HCT116 (cell line): ENCODE results near the gene SH2D1A. TPM values are rescaled to one million over a fixed set of nuclear protein-coding genes. Genes with fewer than 3 reads are reported as not detected.
"Not testable (repeated sequence)": the region's sequence is repeated elsewhere in the genome, so short reads cannot be mapped to it uniquely, and the experiment has no call there.

Source experiments
- ATAC-seq: fragments of 200-7000 bp; cut with Tn5 transposase; 2 replicates; pipeline ENCODE4 v1.9.1; 2020; ENCODE audit warnings: mild to moderate bottlenecking, moderate library complexity
- BruUV-seq: library from RNA; stranded (reverse); fragments of 400-500 nt; replicated peaks from 2 replicates; lab custom pipeline; 2021; lab: Mats Ljungman, UMichigan
- CTCF ChIA-PET: fragments of 300-600 bp; sonication (Branson Sonifier 250); formaldehyde crosslinking; loops from one replicate; lab custom pipeline; 2021; ENCODE audit warnings: antibody characterized with exemption; lab: Charles Lee
- POLR2A ChIA-PET: fragments of 300-600, 350-600 bp; sonication (Branson Sonifier 250); formaldehyde crosslinking; loops from one replicate; lab custom pipeline; 2021; ENCODE audit warnings: antibody characterized with exemption; lab: Charles Lee
- RAD21 ChIA-PET, 2 experiments: fragments of 300-600 bp; sonication (Branson Sonifier 250); formaldehyde crosslinking; loops; one replicate each; lab custom pipeline; 2023; ENCODE audit warnings: low total read pairs in 2 of 2; ENCODE audit not compliant: uncharacterized antibody in 2 of 2, unreplicated experiment in 2 of 2, low non-redundant PET in 1 of 2; lab: Charles Lee
- DNase-seq: peaks from one replicate; pipeline ENCODE4 v3.0.0-alpha.2; 2010; ENCODE audit warnings: low read depth, low spot score
- H2AFZ ChIP-seq: fragments of 200-600 bp; shearing (Covaris generic), sonication (generic); 2 replicates; pipeline ENCODE4 v1.6.1; 2017; ENCODE audit warnings: low read depth, mixed run types, mixed read lengths, antibody characterized with exemption, low read length; ENCODE audit not compliant: poor library complexity, severe bottlenecking
- H3K27ac ChIP-seq: 2 replicates; pipeline ENCODE4 v1.5.1; 2012; ENCODE audit warnings: low read depth, low read length
- H3K27me3 ChIP-seq: fragments of 200-600 bp; sonication (generic); 2 replicates; pipeline ENCODE4 v1.6.1; 2016; ENCODE audit warnings: mixed run types, low read length, mixed read lengths; ENCODE audit not compliant: insufficient read depth
- H3K36me3 ChIP-seq, 2 experiments: fragments of 200-500 bp in 1 of 2; fragments of 200-600 bp in 1 of 2; sonication (Bioruptor generic) in 1 of 2; sonication (generic) in 1 of 2; 2 replicates each; pipeline versions ENCODE4 v1.5.1 to v1.6.1; 2014 to 2016; ENCODE audit warnings: low read length in 2 of 2, inconsistent platforms in 1 of 2, mixed read lengths in 1 of 2, mixed run types in 1 of 2; ENCODE audit not compliant: insufficient read depth in 2 of 2, control insufficient read depth in 1 of 2
- H3K4me1 ChIP-seq, 2 experiments: fragments of 200-600 bp in 1 of 2; sonication (generic) in 1 of 2; 2 replicates each; pipeline versions ENCODE4 v1.5.1 to v1.6.1; 2012 to 2017; ENCODE audit warnings: low read length in 2 of 2, inconsistent platforms in 1 of 2, mild to moderate bottlenecking in 1 of 2, mixed read lengths in 1 of 2, mixed run types in 1 of 2, moderate library complexity in 1 of 2; ENCODE audit not compliant: insufficient read depth in 2 of 2, control insufficient read depth in 1 of 2
- H3K4me2 ChIP-seq: fragments of 200-600 bp; sonication (generic); 2 replicates; pipeline ENCODE4 v1.6.1; 2017; ENCODE audit warnings: mixed run types, low read length, mixed read lengths
- H3K4me3 ChIP-seq, 2 experiments: fragments of 200-600 bp in 1 of 2; sonication (generic) in 1 of 2; replicated peaks in 1 of 2; 2 replicates each; pipeline ENCODE4 v1.5.1; 2011 to 2016; ENCODE audit warnings: low read length in 2 of 2, control low read depth in 1 of 2, low read depth in 1 of 2, mild to moderate bottlenecking in 1 of 2, mixed read lengths in 1 of 2, mixed run types in 1 of 2
- H3K79me2 ChIP-seq: fragments of 200-600 bp; sonication (generic); 2 replicates; pipeline ENCODE4 v1.6.1; 2017; ENCODE audit warnings: mild to moderate bottlenecking, mixed run types, low read length, moderate library complexity, mixed read lengths; ENCODE audit not compliant: insufficient read depth
- H3K9ac ChIP-seq: fragments of 200-600 bp; sonication (generic); 2 replicates; pipeline ENCODE4 v1.6.1; 2016; ENCODE audit warnings: low read length, mixed read lengths
- H3K9me2 ChIP-seq: fragments of 200-600 bp; sonication (generic), shearing (Covaris generic); 2 replicates; pipeline ENCODE4 v1.6.1; 2017; ENCODE audit warnings: mixed run types, mild to moderate bottlenecking, moderate library complexity; ENCODE audit not compliant: insufficient read depth
- H3K9me3 ChIP-seq, 2 experiments: fragments of 200-500 bp in 1 of 2; fragments of 200-600 bp in 1 of 2; sonication (Bioruptor generic) in 1 of 2; sonication (generic) in 1 of 2; 2 replicates each; pipeline ENCODE4 v1.6.1; 2014 to 2017; ENCODE audit warnings: low read length in 2 of 2, mixed read lengths in 2 of 2, inconsistent platforms in 1 of 2, low read depth in 1 of 2, mild to moderate bottlenecking in 1 of 2, mixed run types in 1 of 2, moderate library complexity in 1 of 2; ENCODE audit not compliant: control insufficient read depth in 1 of 2, insufficient read depth in 1 of 2
- H4K20me1 ChIP-seq: fragments of 200-600 bp; sonication (generic), shearing (Covaris generic); 2 replicates; pipeline ENCODE4 v1.6.1; 2017; ENCODE audit warnings: mixed run types, mild to moderate bottlenecking, moderate library complexity; ENCODE audit not compliant: insufficient read depth
- CEBPB ChIP-seq: IDR thresholded peaks from 2 replicates; pipeline ENCODE4 v1.6.1; 2012; ENCODE audit warnings: low read depth
- EZH2 ChIP-seq: fragments of 200-600 bp; sonication (generic); IDR thresholded peaks from 2 replicates; pipeline ENCODE4 v1.6.1; 2017; ENCODE audit warnings: antibody characterized with exemption, mixed run types
- FOSL1 ChIP-seq: IDR thresholded peaks from 2 replicates; pipeline ENCODE4 v1.6.1; 2012; ENCODE audit warnings: low read depth
- SP1 ChIP-seq: IDR thresholded peaks from 2 replicates; pipeline ENCODE4 v1.6.1; 2012; ENCODE audit warnings: low read depth
- YY1 ChIP-seq: IDR thresholded peaks from 2 replicates; pipeline ENCODE4 v1.6.1; 2011; ENCODE audit warnings: low read length, low read depth, moderate library complexity, mild to moderate bottlenecking; ENCODE audit not compliant: insufficient replicate concordance; ENCODE audit errors: extremely low read depth
- intact Hi-C: fragments of 100-400 bp; cut with micrococcal nuclease; formaldehyde crosslinking; loops from 2 replicates; pipeline ENCODE4 v1.10.0; 2022
- total RNA-seq: library from RNA; stranded (reverse); gene quantifications from one replicate; pipeline ENCODE4 v1.2.1, GENCODE V29; 2021; ENCODE audit not compliant: unreplicated experiment
- TF ChIP-seq, protein P1 (sequence below), 3 experiments: fragments of 200-600 bp in 1 of 3; sonication (generic) in 1 of 3; IDR thresholded peaks in 2 of 3; conservative IDR thresholded peaks in 1 of 3; 2 replicates each; pipeline ENCODE4 v1.5.1; 2012 to 2017; ENCODE audit warnings: low read depth in 2 of 3, low read length in 2 of 3, antibody characterized with exemption in 1 of 3, borderline replicate concordance in 1 of 3, control low read depth in 1 of 3, mild to moderate bottlenecking in 1 of 3, mixed read lengths in 1 of 3, mixed run types in 1 of 3, moderate library complexity in 1 of 3; ENCODE audit not compliant: insufficient read depth in 1 of 3

The SH2D1A gene
- total RNA-seq, 1 experiment from 2014 or later = 0.15 TPM

DNA sequence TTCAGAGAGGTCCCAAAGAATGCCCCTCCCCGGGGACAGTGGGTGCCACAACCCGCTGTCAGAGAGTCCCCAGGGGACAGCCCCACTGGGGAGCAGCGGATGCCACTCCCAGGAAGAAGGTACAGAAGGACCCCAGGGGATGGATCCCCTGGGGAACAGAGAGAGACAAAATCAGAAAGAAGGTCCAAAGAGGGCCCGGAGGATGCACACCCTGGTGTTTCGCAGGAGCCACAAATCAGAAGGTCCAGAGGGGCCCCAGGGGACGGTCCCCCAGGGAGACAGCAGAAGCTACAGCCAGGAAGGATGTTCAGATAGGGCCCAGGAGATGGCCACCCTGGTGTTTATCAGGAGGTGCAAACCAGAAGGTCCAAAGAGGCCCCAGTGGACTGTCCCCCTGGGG is 12.5 kb upstream of the SH2D1A start:
- Histone ChIP-seq H2AFZ (no peak overlapping the region), H3K4me1 (no peaks in the 10 kb centered on the region), H3K79me2 (no peaks in the 10 kb centered on the region), H3K4me2 (no peak overlapping the region), H3K36me3 (no peaks in the 10 kb centered on the region), H3K4me3 (no peak overlapping the region), H4K20me1 (no peaks in the 10 kb centered on the region), H3K27me3 (no peaks in the 10 kb centered on the region; the same call in 1 of the 2 replicates), H3K27ac (no peak overlapping the region), H3K9me3 (no peaks in the 10 kb centered on the region), H3K9ac (no peak overlapping the region), H3K9me2 (no peaks in the 10 kb centered on the region)
- RAD21 ChIA-PET = no interaction called here
- intact Hi-C loops = no loop called here
- ATAC-seq (no peak), DNase-seq (no peak)
- POLR2A ChIA-PET = no interaction called here
- no TSS peak for BruUV-seq
- TF ChIP-seq SP1 (no peak), YY1 (no peak), CEBPB (no peak), FOSL1 (no peak), EZH2 (no peak)
- TF ChIP-seq, protein P1, sequence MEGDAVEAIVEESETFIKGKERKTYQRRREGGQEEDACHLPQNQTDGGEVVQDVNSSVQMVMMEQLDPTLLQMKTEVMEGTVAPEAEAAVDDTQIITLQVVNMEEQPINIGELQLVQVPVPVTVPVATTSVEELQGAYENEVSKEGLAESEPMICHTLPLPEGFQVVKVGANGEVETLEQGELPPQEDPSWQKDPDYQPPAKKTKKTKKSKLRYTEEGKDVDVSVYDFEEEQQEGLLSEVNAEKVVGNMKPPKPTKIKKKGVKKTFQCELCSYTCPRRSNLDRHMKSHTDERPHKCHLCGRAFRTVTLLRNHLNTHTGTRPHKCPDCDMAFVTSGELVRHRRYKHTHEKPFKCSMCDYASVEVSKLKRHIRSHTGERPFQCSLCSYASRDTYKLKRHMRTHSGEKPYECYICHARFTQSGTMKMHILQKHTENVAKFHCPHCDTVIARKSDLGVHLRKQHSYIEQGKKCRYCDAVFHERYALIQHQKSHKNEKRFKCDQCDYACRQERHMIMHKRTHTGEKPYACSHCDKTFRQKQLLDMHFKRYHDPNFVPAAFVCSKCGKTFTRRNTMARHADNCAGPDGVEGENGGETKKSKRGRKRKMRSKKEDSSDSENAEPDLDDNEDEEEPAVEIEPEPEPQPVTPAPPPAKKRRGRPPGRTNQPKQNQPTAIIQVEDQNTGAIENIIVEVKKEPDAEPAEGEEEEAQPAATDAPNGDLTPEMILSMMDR (IDR thresholded peaks at IDR 0.05 in 2 of 3, conservative IDR thresholded peaks at IDR 0.05 in 1 of 3; ENCODE audit: borderline replicate concordance in 1 of 3, insufficient read depth in 1 of 3, low read depth in 2 of 3, low read length in 2 of 3) = no peak
- CTCF ChIA-PET = no interaction called here

DNA sequence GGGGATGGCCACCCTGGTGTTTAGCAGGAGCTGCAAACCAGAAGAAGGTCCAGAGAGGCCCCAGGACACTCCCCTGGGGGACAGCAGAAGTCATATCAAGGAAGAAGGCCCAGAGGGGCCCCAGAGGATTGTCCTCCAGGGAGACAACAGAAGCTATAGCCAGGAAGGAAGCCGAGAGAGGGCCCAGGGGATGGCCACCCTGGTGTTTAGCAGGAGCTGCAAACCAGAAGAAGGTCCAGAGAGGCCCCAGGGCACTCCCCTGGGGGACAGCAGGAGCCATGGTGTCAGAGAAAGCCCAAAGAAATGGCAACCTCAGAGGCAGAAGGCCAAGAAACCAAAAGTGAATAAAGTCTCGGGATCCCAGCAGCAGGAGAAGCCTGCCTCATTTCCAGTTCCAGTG is 11.8 kb upstream of the SH2D1A start:
- H3K27ac ChIP-seq, H4K20me1 ChIP-seq, CTCF ChIA-PET, H3K79me2 ChIP-seq, POLR2A ChIA-PET, H3K36me3 ChIP-seq, H3K4me1 ChIP-seq, RAD21 ChIA-PET, H3K27me3 ChIP-seq, H3K9me2 ChIP-seq, intact Hi-C loops, BruUV-seq, ATAC-seq, DNase-seq, H3K9ac ChIP-seq, H2AFZ ChIP-seq, H3K9me3 ChIP-seq, H3K4me3 ChIP-seq, H3K4me2 ChIP-seq: not testable (repeated sequence)
